NT2/D1 (cell line): Measurements from ENCODE around the gene PAGE5.

Experiments
- SUZ12 ChIP-seq: IDR thresholded peaks from 2 replicates; pipeline ENCODE4 v1.6.1; 2011; ENCODE audit not compliant: insufficient read length, insufficient read depth; ENCODE audit errors: extremely low read depth
- YY1 ChIP-seq: IDR thresholded peaks from 2 replicates; pipeline ENCODE4 v1.6.1; 2011; ENCODE audit not compliant: insufficient read length, insufficient read depth
- ZNF274 ChIP-seq: IDR thresholded peaks from 2 replicates; pipeline ENCODE4 v1.6.1; 2011; ENCODE audit warnings: mild to moderate bottlenecking, low read depth, low read length

DNA sequence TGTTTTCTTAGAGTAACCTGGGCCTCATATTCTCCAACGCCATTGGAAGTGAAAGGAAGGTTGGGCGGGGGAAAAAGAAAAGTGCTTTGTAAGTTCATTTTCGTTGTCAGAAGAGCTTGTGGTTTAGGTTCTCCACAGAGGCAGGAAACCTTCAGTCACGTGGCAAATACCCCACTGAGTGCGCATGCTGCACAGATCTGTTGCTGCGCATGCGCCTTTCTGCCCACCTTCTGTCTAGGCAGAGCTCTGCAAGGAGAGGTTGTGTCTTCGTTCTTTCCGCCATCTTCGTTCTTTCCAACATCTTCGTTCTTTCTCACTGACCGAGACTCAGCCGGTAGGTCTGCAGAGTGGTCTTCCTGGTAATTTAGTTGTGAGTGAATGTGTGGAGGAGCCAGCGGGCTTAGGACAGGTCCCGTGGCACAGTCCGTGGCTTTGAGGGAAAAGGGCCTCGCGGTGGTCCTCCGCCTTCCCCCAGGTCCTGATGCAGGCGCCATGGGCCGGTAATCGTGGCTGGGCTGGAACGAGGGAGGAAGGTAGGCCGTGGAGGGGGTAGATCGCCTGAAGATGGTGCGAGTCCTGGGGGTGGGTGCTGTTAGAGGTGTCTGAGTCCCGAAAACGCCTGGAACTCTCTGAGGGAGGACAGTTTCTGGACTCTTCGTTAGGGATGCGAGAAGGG, at the start of gene PAGE5:
- TF ChIP-seq YY1 (no peak), SUZ12 (no peak), ZNF274 (no peak)
